NOMO-1 treated with DMSO at 0.1 percent for 48 hours (cell line): Measurements from ENCODE around the gene ALDOC.

Experiments used
- DNase-seq: peaks from one replicate; lab custom pipeline; 2025; ENCODE audit not compliant: unreplicated experiment; lab: John Stamatoyannopoulos, UW

Gene ALDOC

DNA sequence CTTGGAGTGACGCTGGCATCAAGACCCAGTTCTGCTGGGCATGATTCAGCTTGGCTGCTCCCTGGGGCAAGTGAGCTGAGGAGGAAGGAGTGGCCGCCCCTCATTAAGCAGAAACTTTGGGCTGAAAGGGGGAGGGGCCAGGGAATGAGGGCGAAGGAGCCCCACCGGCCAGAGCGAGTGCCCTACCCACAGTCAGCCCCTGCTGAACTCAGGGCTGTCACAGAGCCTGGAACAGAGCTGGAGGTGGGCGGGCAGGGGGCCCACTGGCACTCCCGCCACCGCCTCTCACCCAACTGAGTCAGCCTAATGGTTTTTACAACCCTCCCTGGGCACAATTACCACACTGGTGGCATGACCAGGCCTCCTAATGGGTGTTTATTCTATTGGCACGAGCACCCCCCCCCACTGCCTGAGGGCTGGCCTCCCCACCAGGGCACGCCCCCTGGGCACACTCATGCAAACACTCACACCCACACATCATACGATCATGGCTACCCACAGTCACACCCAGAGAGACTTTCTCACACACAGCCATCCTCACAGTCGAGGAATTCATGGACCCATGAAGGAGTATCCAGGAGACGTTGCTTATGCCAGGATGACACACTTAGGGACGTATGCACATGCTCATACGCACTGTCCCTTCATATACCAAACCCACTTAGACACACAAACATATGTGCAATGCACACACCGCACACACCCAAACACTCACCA, 43.4 kb downstream of the ALDOC start:
- no peak for DNase-seq

DNA sequence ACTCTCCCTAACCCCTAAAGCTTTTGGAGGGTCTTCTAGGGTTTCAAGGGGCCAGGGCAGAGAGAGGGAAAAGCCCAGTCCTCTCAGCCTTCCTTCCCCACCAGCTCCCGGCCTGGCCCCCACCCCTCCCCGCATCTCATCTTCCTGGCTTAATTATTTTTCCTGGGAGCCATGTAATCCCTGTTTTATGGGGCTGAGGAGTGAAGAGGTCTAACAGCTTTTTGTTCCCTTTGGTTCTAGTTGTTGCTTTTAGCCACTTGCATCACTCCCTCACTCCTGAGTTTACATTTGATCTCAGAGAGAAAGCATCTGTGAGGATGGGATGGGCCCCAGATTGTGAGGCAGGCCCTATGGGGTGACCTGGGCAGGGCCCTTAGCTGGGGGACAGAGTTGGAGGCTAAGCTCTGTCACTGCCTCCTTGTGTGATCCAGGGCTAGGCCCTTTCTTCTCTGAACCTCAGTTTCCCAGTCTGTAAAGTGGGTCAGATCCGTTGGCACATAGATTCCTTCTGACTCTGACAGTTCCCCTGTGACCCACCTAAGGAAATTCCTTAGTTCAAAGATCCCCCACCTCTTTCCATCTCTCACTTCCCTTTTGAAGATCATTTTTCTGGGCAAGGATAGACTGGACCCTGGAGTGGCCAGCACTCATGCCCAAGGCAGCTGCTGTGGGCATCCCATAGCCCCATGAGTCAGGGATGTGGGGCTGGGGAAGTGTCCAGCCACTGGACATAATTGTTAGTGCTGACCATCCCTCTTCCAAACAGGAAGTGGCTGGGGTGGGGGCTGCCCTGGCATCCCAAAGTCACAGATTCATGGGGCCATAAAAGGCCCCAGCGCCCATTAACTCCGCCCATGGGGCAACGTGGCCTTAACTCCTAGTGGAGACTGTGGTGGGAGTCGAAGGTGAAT, 44.4 kb downstream of the ALDOC start:
- no peak for DNase-seq

DNA sequence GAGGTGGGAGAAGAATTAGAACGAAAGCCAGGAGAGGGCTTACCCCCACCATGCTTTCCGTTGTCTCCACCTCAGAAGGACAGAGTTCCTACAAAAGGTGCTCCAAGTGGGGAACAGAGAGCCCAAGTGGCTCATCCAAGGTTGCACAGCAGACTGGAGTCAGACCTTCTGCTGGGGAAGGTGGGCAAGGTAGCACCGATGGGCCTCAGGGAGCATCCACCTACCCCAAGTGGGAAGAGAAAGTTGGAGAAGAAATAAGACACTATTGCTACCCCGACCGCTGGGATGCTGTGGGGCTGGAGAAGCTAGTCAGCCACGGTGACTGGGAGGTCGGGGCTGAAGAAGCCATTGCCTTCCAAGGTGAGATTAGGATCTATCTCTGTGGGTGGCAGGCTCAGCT, 45.8 kb downstream of the ALDOC start:
- DNase-seq, result no peak

DNA sequence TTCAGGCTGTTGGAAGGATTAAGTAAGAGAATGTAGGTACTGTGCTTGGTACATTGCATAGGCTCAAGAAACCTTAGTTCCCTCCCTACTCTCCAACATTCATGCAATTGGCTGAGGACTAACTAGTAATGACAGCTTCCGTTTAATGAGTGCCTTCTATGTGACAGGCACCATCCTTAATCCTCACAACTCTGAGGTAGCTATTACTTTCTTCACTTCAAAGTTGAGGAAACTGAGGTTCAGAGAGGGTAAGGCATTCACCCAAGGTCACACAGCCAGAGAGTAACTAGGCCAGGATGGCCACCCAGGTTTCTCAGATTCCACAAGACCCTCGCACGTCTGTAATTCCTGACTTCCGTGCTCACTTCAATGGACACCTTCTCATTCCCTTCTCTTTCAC, 46.4 kb downstream of the ALDOC start:
- DNase-seq, result no peak

DNA sequence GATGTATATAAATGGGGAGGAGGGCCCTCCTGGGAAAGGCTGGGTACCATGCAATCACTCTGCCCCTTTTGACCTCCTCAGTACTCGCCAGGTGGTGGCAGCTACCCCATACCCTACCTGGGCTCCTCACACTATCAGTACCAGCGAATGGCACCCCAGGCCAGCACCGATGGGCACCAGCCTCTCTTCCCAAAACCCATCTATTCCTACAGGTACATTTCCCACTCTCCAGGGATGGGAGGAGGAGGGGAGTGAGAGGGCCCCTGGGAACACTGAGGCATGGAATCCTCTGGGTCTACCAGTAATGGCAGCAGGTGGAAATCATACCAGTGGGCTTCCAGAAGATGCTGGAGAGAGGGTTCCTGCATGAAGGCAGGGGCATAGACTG, 47.7 kb downstream of the ALDOC start:
- DNase-seq, result no peak

DNA sequence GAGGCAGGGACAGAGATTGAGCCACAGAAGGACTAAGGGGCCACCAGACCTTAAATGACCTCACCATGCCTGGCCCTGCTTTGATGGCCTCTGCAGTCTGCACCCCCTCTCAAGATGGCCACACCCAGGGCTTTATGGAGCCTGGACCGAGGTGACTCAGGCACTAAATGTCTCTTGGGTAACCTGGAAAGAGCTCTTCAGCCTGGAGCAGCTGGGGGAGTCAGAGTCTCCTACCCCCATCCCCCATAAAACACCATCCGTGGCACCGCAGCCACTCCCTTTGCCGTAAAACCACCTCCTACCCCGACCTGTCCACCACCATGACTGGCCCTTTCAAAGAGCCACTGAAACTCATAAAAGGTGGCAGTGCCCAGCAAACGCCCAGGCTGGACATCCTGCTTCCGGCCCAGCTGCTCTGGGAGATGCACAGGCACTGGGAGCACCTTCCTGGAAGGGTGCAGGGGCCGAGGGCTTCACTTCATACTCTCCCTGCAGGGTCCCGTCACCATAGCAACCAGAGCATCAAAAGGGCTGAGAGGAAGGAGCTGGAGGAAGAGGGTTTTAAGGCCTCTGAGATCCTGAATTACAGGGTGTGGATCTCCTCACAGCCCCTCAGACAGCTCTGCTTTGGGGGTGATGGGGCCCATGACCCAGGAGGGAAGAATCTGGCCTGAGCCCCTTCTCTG, 48.2 kb downstream of the ALDOC start:
- no peak for DNase-seq

DNA sequence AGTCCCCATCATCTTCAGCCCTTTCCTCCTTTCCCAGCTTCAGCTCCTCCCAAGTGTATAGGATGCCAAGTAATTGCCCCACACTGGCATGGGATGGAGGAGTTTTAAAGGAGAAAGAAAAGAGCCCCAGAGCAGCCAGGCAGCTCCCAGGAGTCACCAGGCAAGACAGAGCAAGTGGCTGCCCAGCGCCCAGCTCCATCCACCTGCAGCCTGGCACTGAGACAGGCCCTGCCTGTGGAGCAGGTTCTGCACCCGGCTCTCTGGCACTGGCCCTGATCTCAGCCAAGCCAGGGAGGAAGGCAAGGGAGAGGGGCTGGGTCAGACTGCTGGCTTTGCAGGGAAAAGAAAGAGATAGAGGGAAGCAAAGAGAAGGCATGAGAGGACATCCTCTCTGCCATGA, 48.8 kb downstream of the ALDOC start:
- DNase-seq, result no peak

DNA sequence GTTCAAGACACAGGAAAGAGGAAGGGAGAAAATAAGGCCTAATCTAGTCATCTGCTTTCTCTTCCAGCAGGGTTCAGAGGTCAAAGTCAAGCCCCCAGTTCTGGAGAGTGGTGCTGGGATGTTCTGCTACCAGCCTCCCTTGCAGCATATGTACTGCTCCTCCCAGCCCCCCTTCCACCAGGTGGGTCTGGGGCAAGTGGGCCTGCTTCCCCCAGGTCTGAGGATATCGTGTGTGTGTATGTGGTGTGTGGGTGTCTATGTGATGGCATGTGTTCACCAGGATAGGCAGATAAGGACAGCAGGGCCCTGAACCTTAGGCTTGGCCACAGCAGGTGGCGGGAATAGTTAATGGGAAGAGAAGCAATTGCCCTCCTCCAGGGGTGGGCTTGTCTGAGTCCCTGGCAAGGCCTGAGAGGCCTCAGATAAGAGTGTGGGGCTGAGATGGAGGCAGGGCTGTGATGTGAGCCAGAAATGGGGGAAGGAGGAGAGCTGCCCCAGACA, 49.5 kb downstream of the ALDOC start:
- DNase-seq, result no peak

DNA sequence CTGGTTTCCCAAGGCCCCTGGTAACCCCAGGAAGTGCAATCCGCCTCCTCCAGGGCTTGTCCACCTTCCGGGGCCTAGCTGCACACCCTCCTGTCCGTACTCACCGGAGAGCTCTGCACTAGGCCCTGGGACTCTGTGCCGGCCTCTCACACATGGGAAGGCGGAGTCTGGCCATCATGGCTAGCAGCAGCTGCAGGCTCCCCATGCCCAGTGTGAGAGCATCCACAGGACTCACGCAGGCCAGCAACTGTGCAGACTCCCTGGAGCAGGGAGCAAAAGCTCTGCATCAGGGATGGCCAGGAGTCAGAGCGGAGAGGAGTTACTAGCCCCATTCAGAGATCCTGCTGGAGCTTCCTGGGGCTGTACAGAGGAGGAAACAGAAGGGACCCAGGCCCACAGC, 50.3 kb downstream of the ALDOC start:
- DNase-seq, result no peak

DNA sequence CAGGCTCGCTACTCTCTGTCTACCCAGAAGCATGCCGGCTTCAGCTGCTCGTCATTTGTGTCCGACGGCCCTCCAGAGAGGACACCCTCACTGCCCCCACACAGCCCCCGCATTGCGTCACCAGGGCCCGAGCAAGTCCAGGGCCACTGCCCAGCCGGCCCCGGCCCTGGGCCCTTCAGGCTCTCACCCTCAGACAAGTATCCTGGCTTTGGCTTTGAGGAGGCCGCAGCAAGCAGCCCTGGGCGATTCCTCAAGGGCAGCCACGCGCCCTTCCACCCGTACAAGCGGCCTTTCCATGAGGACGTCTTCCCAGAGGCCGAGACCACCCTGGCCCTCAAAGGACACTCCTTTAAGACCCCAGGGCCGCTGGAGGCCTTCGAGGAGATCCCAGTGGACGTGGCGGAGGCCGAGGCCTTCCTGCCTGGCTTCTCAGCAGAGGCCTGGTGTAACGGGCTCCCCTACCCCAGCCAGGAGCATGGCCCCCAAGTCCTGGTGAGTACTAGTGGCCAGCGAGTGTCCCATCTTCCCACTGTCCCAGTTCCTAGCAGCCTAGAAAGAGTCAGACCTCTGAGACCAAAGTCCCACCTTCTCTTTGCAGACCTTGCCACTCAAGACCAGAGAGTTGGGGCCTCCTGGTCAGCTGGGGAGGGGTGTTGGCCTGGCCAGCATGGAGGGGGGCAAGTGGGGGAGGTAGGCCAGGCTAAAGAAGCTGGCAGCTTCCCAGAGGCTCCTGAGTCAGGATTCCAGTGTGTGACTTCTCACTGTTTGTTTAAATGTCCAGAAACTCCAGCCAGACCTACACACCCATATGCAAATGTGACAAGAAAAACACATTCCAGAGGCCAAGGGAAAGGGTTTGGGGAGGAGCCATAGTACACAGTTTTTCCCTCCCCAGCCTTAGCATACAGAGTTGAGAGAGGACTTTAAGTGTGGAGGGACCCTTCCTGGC, 51.9 kb downstream of the ALDOC start:
- no peak for DNase-seq

DNA sequence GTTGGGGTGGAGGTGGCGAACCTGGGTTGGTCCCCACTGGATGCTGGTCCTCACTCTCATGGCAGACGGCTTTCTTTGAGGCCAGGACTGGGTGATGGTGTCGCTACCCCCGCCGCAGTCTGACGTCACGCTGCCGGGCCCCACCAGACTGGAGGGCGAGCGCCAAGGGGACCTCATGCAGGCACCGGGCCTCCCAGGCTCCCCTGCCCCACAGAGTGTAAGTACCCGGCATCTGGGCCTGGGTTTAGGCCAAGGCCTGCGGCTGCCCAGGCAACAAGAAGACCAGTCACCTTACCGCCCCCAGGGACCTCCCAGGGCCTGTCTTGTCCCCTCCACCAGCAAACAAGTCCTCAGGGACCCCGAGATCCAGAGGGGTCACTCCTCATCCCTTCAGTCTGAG, 52.8 kb downstream of the ALDOC start:
- DNase-seq, result no peak

DNA sequence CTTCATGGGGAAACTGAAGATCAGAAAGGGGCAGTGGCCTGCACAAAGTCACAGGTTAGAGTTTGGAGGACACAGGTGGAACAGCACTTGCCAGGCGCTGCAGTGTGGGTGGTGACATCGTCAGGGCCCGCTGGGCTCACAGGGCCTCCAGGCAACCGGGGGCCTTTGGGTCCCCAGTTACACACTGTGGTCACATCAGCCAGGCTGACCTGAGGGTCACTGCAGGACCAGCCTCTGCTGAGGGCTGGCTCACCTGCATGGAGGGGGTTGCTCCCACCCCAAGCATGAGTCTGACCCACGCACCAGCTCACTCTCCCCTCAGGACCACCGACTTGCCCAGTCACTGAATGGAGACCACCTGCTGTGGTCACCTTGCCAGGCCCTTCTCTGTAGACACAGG, 53.5 kb downstream of the ALDOC start:
- DNase-seq, result no peak
